Measurements from ENCODE around the gene KYAT1.
"Not testable (repeated sequence)": the region's sequence is repeated elsewhere in the genome, so short reads cannot be mapped to it uniquely, and the experiment has no call there.

DNA sequence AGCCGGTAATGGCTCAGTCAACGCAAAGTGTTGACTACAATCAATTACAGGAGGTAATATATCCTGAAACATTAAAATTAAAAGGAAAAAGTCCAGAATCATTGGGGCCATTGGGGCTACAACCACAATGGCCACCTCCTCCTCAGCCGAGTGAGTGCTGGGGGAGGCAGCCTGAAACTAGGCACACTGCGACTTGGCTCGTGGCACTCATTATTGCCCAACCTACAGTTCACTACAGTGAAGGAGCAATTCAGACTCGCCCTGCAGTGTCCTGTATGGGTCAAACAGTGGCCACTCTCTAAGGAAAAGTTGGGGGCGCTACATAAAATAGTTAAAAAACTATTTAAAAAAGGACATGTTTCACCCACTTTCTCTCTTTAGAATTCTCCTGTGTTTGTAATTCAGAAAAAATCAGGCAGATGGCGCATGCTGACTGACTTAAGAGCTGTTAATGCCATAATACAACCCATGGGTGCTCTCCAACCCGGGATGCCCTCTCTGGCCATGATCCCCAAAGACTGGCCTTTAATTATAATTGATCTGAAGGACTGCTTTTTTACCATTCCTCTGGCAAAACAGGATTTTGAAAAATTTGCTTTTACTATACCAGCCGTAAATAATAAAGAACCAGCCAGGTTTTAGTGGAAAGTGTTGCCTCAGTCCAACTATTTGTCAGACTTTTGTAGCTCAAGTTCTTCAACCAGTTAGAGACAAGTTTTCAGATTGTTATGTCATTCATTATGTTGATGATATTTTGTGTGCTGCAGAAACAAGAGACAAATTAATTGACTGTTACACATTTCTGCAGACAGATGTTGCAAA is 29.8 kb downstream of the KYAT1 start:
- TF ChIP-seq POLR2A (IDR thresholded peaks at IDR 0.05; ENCODE audit: low read length); GATA3 (IDR thresholded peaks at IDR 0.05; ENCODE audit: borderline replicate concordance); HDAC2 (IDR thresholded peaks at IDR 0.05); ESRRA (IDR thresholded peaks at IDR 0.05; ENCODE audit: borderline replicate concordance, low read length); MYC (IDR thresholded peaks at IDR 0.05; ENCODE audit: borderline replicate concordance, low read length); RFX5 (IDR thresholded peaks at IDR 0.05); EP300 (IDR thresholded peaks at IDR 0.05); RNF2 (IDR thresholded peaks at IDR 0.05; ENCODE audit: borderline replicate concordance, low read depth); JUN (IDR thresholded peaks at IDR 0.05): not testable (repeated sequence)
- TF ChIP-seq, protein P1, sequence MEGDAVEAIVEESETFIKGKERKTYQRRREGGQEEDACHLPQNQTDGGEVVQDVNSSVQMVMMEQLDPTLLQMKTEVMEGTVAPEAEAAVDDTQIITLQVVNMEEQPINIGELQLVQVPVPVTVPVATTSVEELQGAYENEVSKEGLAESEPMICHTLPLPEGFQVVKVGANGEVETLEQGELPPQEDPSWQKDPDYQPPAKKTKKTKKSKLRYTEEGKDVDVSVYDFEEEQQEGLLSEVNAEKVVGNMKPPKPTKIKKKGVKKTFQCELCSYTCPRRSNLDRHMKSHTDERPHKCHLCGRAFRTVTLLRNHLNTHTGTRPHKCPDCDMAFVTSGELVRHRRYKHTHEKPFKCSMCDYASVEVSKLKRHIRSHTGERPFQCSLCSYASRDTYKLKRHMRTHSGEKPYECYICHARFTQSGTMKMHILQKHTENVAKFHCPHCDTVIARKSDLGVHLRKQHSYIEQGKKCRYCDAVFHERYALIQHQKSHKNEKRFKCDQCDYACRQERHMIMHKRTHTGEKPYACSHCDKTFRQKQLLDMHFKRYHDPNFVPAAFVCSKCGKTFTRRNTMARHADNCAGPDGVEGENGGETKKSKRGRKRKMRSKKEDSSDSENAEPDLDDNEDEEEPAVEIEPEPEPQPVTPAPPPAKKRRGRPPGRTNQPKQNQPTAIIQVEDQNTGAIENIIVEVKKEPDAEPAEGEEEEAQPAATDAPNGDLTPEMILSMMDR (IDR thresholded peaks at IDR 0.05), result peak; percentile 47
- TF ChIP-seq, protein P2, sequence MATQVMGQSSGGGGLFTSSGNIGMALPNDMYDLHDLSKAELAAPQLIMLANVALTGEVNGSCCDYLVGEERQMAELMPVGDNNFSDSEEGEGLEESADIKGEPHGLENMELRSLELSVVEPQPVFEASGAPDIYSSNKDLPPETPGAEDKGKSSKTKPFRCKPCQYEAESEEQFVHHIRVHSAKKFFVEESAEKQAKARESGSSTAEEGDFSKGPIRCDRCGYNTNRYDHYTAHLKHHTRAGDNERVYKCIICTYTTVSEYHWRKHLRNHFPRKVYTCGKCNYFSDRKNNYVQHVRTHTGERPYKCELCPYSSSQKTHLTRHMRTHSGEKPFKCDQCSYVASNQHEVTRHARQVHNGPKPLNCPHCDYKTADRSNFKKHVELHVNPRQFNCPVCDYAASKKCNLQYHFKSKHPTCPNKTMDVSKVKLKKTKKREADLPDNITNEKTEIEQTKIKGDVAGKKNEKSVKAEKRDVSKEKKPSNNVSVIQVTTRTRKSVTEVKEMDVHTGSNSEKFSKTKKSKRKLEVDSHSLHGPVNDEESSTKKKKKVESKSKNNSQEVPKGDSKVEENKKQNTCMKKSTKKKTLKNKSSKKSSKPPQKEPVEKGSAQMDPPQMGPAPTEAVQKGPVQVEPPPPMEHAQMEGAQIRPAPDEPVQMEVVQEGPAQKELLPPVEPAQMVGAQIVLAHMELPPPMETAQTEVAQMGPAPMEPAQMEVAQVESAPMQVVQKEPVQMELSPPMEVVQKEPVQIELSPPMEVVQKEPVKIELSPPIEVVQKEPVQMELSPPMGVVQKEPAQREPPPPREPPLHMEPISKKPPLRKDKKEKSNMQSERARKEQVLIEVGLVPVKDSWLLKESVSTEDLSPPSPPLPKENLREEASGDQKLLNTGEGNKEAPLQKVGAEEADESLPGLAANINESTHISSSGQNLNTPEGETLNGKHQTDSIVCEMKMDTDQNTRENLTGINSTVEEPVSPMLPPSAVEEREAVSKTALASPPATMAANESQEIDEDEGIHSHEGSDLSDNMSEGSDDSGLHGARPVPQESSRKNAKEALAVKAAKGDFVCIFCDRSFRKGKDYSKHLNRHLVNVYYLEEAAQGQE (IDR thresholded peaks at IDR 0.05), result not testable (repeated sequence)
